Left lobe of liver (tissue), 2 donors: ENCODE measurements around the gene MACROD2. TPM values are rescaled to one million over a fixed set of nuclear protein-coding genes. Genes with fewer than 3 reads are reported as not detected.

Source experiments
- ATAC-seq: fragments of 200-7000 bp; cut with Tn5 transposase; one replicate; pipeline ENCODE4 v1.9.1; 2020; ENCODE audit warnings: mild to moderate bottlenecking, moderate library complexity
- DNase-seq: peaks from one replicate; pipeline ENCODE4 v3.0.0-alpha.2; 2020; ENCODE audit warnings: low spot score
- total RNA-seq: library from RNA; stranded (reverse); gene quantifications from one replicate; pipeline ENCODE4 v1.2.1, GENCODE V29; 2021
- donor health status: DM: no; HTN: no; CAD: no; lungs with moderate emphysema.
- donor health status: DM: no; HTN: yes; CAD: no.

Gene MACROD2
- total RNA-seq, 1 donor from 2014 or later: 3.7 TPM

GRCh38 chr20:14826543-14827313 is 831.4 kb downstream of the MACROD2 start:
- ATAC-seq (no peak), DNase-seq (no peak)

- no peak for ATAC-seq
Measured at GRCh38 chr20:14828459-14828858, 833.1 kb downstream of the MACROD2 start.

GRCh38 chr20:14829906-14830305 is 834.6 kb downstream of the MACROD2 start:
- ATAC-seq: no peak
- DNase-seq: no peak

More at GRCh38 chr20:14828459-14828858, 833.1 kb downstream of the MACROD2 start:
- no peak for DNase-seq

GRCh38 chr20:14830466-14830865 is 835.1 kb downstream of the MACROD2 start:
- ATAC-seq (no peak), DNase-seq (no peak)

GRCh38 chr20:14830899-14831298 is 835.6 kb downstream of the MACROD2 start:
- no peak for ATAC-seq
- DNase-seq: no peak

GRCh38 chr20:14832630-14833029 is 837.3 kb downstream of the MACROD2 start:
- no peak for ATAC-seq
- DNase-seq: no peak

- DNase-seq (no peak), ATAC-seq (no peak)
Measured at GRCh38 chr20:14838663-14839628, 843.6 kb downstream of the MACROD2 start.

- DNase-seq: no peak
- no peak for ATAC-seq
Measured at GRCh38 chr20:14845199-14846160, 850.2 kb downstream of the MACROD2 start.

- ATAC-seq (no peak), DNase-seq (no peak)
Measured at GRCh38 chr20:14848806-14849205, 853.5 kb downstream of the MACROD2 start.

GRCh38 chr20:14853079-14853478 is 857.8 kb downstream of the MACROD2 start:
- ATAC-seq (no peak), DNase-seq (no peak)

GRCh38 chr20:14855171-14855570 is 859.9 kb downstream of the MACROD2 start:
- ATAC-seq (no peak), DNase-seq (no peak)

- ATAC-seq: no peak
- no peak for DNase-seq
Measured at GRCh38 chr20:14859627-14860026, 864.3 kb downstream of the MACROD2 start.

- no peak for DNase-seq
- peak; percentile 46 for ATAC-seq
Measured at GRCh38 chr20:14860410-14860814, 865.1 kb downstream of the MACROD2 start.

GRCh38 chr20:14861028-14861699 is 865.8 kb downstream of the MACROD2 start:
- no peak for ATAC-seq

GRCh38 chr20:14865169-14865568 is 869.9 kb downstream of the MACROD2 start:
- DNase-seq (no peak), ATAC-seq (no peak)

More at GRCh38 chr20:14861028-14861699, 865.8 kb downstream of the MACROD2 start:
- DNase-seq: no peak

GRCh38 chr20:14865731-14866130 is 870.4 kb downstream of the MACROD2 start:
- ATAC-seq: no peak
- DNase-seq: no peak

- no peak for DNase-seq
- no peak for ATAC-seq
Measured at GRCh38 chr20:14866841-14867514, 871.7 kb downstream of the MACROD2 start.

- ATAC-seq (no peak), DNase-seq (no peak)
Measured at GRCh38 chr20:14877301-14878028, 882.1 kb downstream of the MACROD2 start.

- ATAC-seq: peak; percentile 58
Measured at GRCh38 chr20:14878676-14879019, 883.3 kb downstream of the MACROD2 start.

More at GRCh38 chr20:14878676-14879019, 883.3 kb downstream of the MACROD2 start:
- DNase-seq: no peak
